Mesothelial cell of epicardium (in vitro differentiated cells): ENCODE data around the gene PLXNA2. TPM values are rescaled to one million over a fixed set of nuclear protein-coding genes. Genes with fewer than 3 reads are reported as not detected.

Experiments used
- DNase-seq, 2 experiments: peaks; one replicate each; pipeline ENCODE4 v3.0.0; 2021; ENCODE audit warnings: low spot score in 2 of 2; ENCODE audit not compliant: unreplicated experiment in 2 of 2
- H3K27ac Mint-ChIP-seq: 2 replicates; pipeline ENCODE4 v1.8.0; 2021; ENCODE audit warnings: mixed read lengths
- H3K27me3 Mint-ChIP-seq: 2 replicates; pipeline ENCODE4 v1.8.0; 2021; ENCODE audit warnings: low read depth, mixed read lengths
- H3K36me3 Mint-ChIP-seq: 2 replicates; pipeline ENCODE4 v1.8.0; 2021; ENCODE audit warnings: mixed read lengths
- H3K4me1 Mint-ChIP-seq: 2 replicates; pipeline ENCODE4 v1.8.0; 2021; ENCODE audit warnings: mixed read lengths
- H3K4me3 Mint-ChIP-seq: 2 replicates; pipeline ENCODE4 v1.8.0; 2021; ENCODE audit warnings: mild to moderate bottlenecking, moderate library complexity, mixed read lengths
- H3K9me3 Mint-ChIP-seq: 2 replicates; pipeline ENCODE4 v1.8.0; 2021; ENCODE audit warnings: mixed read lengths
- CTCF ChIP-seq: fragments of 200-600 bp; sonication (generic); IDR thresholded peaks from one replicate; pipeline ENCODE4 v1.5.0; 2021; ENCODE audit warnings: antibody characterized with exemption; ENCODE audit not compliant: unreplicated experiment
- total RNA-seq: library from RNA; stranded (reverse); gene quantifications from 3 replicates; pipeline ENCODE4 v1.2.1, GENCODE V29; 2021

Gene PLXNA2
- total RNA-seq, 1 donor from 2014 or later: 14.7 TPM

- H3K36me3 Mint-ChIP-seq: no peaks in the 10 kb centered on the region
- no peaks in the 10 kb centered on the region for H3K9me3 Mint-ChIP-seq
- no peaks in the 10 kb centered on the region for H3K27me3 Mint-ChIP-seq
- TF ChIP-seq CTCF: no peak
- peaks cover 48% of the 10 kb centered on the region for H3K4me1 Mint-ChIP-seq
- no peak overlapping the region for H3K27ac Mint-ChIP-seq
- no peak overlapping the region for H3K4me3 Mint-ChIP-seq
- no peak for DNase-seq
Observed at GRCh38 chr1:208251015-208251414, 6.8 kb upstream of the PLXNA2 start.

- Mint-ChIP-seq H3K9me3 (no peaks in the 10 kb centered on the region), H3K27me3 (no peaks in the 10 kb centered on the region), H3K27ac (peak overlapping the region; percentile 61), H3K36me3 (no peaks in the 10 kb centered on the region), H3K4me1 (peaks cover 47% of the 10 kb centered on the region), H3K4me3 (no peak overlapping the region)
- no peak for TF ChIP-seq CTCF
- no peak for DNase-seq
Observed at GRCh38 chr1:208250613-208251012, 6.4 kb upstream of the PLXNA2 start.

GRCh38 chr1:208248991-208249696, 5.0 kb upstream of the PLXNA2 start:
- H3K9me3 Mint-ChIP-seq: no peaks in the 10 kb centered on the region
- H3K27me3 Mint-ChIP-seq: no peaks in the 10 kb centered on the region
- DNase-seq: no peak
- H3K27ac Mint-ChIP-seq: no peak overlapping the region
- H3K36me3 Mint-ChIP-seq: no peaks in the 10 kb centered on the region
- H3K4me1 Mint-ChIP-seq: peaks cover 50% of the 10 kb centered on the region
- no peak overlapping the region for H3K4me3 Mint-ChIP-seq
- TF ChIP-seq CTCF: no peak

GRCh38 chr1:208248307-208248801, 4.2 kb upstream of the PLXNA2 start:
- Mint-ChIP-seq H3K4me1 (peaks cover 48% of the 10 kb centered on the region), H3K4me3 (no peak overlapping the region), H3K9me3 (no peaks in the 10 kb centered on the region), H3K36me3 (no peaks in the 10 kb centered on the region), H3K27me3 (no peaks in the 10 kb centered on the region), H3K27ac (no peak overlapping the region)
- TF ChIP-seq CTCF: no peak
- no peak for DNase-seq

- no peak for DNase-seq
- peaks cover 2% of the 10 kb centered on the region for H3K27me3 Mint-ChIP-seq
Observed at GRCh38 chr1:208247696-208248095, 3.5 kb upstream of the PLXNA2 start.

More at GRCh38 chr1:208247696-208248095, 3.5 kb upstream of the PLXNA2 start:
- no peak for TF ChIP-seq CTCF
- H3K36me3 Mint-ChIP-seq: no peaks in the 10 kb centered on the region
- no peak overlapping the region for H3K27ac Mint-ChIP-seq
- H3K4me3 Mint-ChIP-seq: no peak overlapping the region
- H3K9me3 Mint-ChIP-seq: no peaks in the 10 kb centered on the region
- peaks cover 46% of the 10 kb centered on the region for H3K4me1 Mint-ChIP-seq
